HEK293 (cell line): ENCODE measurements around the gene DNASE1.

Source experiments
- BCL11B ChIP-seq: fragments of 450-650 bp; formaldehyde crosslinking; IDR thresholded peaks from 2 replicates; pipeline ENCODE4 v1.5.1; 2016; ENCODE audit warnings: low read depth, missing biosample characterization, missing genetic modification characterization
- FEZF1 ChIP-seq: fragments of 450-650 bp; formaldehyde crosslinking; IDR thresholded peaks from 2 replicates; pipeline ENCODE4 v1.5.1; 2016; ENCODE audit warnings: missing biosample characterization, missing genetic modification characterization
- GLIS1 ChIP-seq: fragments of 450-650 bp; formaldehyde crosslinking; IDR thresholded peaks from 2 replicates; pipeline ENCODE4 v1.5.1; 2016; ENCODE audit warnings: missing biosample characterization, missing genetic modification characterization
- GLIS2 ChIP-seq: fragments of 450-650 bp; formaldehyde crosslinking; IDR thresholded peaks from 2 replicates; pipeline ENCODE4 v1.5.1; 2016; ENCODE audit warnings: missing biosample characterization, missing genetic modification characterization
- IKZF3 ChIP-seq: fragments of 450-650 bp; IDR thresholded peaks from 2 replicates; pipeline ENCODE4 v1.5.0; 2018; ENCODE audit warnings: missing biosample characterization, mild to moderate bottlenecking, missing genetic modification characterization, moderate library complexity
- KLF1 ChIP-seq: fragments of 450-650 bp; formaldehyde crosslinking; IDR thresholded peaks from 2 replicates; pipeline ENCODE4 v1.5.1; 2016; ENCODE audit warnings: missing biosample characterization, missing genetic modification characterization
- KLF8 ChIP-seq: fragments of 450-650 bp; formaldehyde crosslinking; IDR thresholded peaks from 2 replicates; pipeline ENCODE4 v1.5.1; 2016; ENCODE audit warnings: missing biosample characterization, missing genetic modification characterization
- KLF9 ChIP-seq: fragments of 450-650 bp; formaldehyde crosslinking; IDR thresholded peaks from 2 replicates; pipeline ENCODE4 v1.5.1; 2016; ENCODE audit warnings: missing biosample characterization, missing genetic modification characterization, low read depth
- MZF1 ChIP-seq: fragments of 450-650 bp; formaldehyde crosslinking; IDR thresholded peaks from 2 replicates; pipeline ENCODE4 v1.5.1; 2017; ENCODE audit warnings: missing biosample characterization, missing genetic modification characterization, borderline replicate concordance
- SP3 ChIP-seq: fragments of 450-650 bp; formaldehyde crosslinking; IDR thresholded peaks from 2 replicates; pipeline ENCODE4 v1.5.1; 2016; ENCODE audit warnings: missing biosample characterization, missing genetic modification characterization
- ZEB2 ChIP-seq: fragments of 450-650 bp; formaldehyde crosslinking; IDR thresholded peaks from 2 replicates; pipeline ENCODE4 v1.5.1; 2016; ENCODE audit warnings: missing biosample characterization, missing genetic modification characterization
- ZNF132 ChIP-seq: fragments of 450-650 bp; formaldehyde crosslinking; IDR thresholded peaks from 2 replicates; pipeline ENCODE4 v1.5.1; 2017; ENCODE audit warnings: missing biosample characterization, missing genetic modification characterization, borderline replicate concordance
- ZNF16 ChIP-seq: fragments of 450-650 bp; formaldehyde crosslinking; IDR thresholded peaks from 2 replicates; pipeline ENCODE4 v1.5.1; 2016; ENCODE audit warnings: low read depth, missing biosample characterization, missing genetic modification characterization
- ZNF174 ChIP-seq: fragments of 450-650 bp; formaldehyde crosslinking; IDR thresholded peaks from 2 replicates; pipeline ENCODE4 v1.5.0; 2017; ENCODE audit warnings: missing biosample characterization, mild to moderate bottlenecking, missing genetic modification characterization
- ZNF211 ChIP-seq: fragments of 450-650 bp; formaldehyde crosslinking; IDR thresholded peaks from 2 replicates; pipeline ENCODE4 v1.5.1; 2016; ENCODE audit warnings: low read depth, missing biosample characterization, missing genetic modification characterization
- ZNF558 ChIP-seq: fragments of 450-650 bp; formaldehyde crosslinking; IDR thresholded peaks from 2 replicates; pipeline ENCODE4 v1.5.1; 2016; ENCODE audit warnings: missing biosample characterization, missing genetic modification characterization
- ZNF561 ChIP-seq: fragments of 450-650 bp; IDR thresholded peaks from 2 replicates; pipeline ENCODE4 v1.5.1; 2018; ENCODE audit warnings: missing biosample characterization, missing genetic modification characterization, borderline replicate concordance
- ZNF600 ChIP-seq: fragments of 450-650 bp; formaldehyde crosslinking; IDR thresholded peaks from 2 replicates; pipeline ENCODE4 v1.5.1; 2016; ENCODE audit warnings: missing biosample characterization, missing genetic modification characterization
- ZNF621 ChIP-seq: fragments of 450-650 bp; formaldehyde crosslinking; IDR thresholded peaks from 2 replicates; pipeline ENCODE4 v1.5.1; 2017; ENCODE audit warnings: missing biosample characterization, missing genetic modification characterization
- ZNF623 ChIP-seq: fragments of 450-650 bp; formaldehyde crosslinking; IDR thresholded peaks from 2 replicates; pipeline ENCODE4 v1.5.1; 2016; ENCODE audit warnings: missing biosample characterization, missing genetic modification characterization
- ZNF658 ChIP-seq: fragments of 450-650 bp; formaldehyde crosslinking; IDR thresholded peaks from 2 replicates; pipeline ENCODE4; 2016; ENCODE audit warnings: missing biosample characterization, missing genetic modification characterization
- ZNF768 ChIP-seq: fragments of 450-650 bp; formaldehyde crosslinking; IDR thresholded peaks from 2 replicates; pipeline ENCODE4 v1.5.1; 2018; ENCODE audit warnings: missing biosample characterization, mild to moderate bottlenecking, missing genetic modification characterization
- ZNF777 ChIP-seq: fragments of 450-650 bp; formaldehyde crosslinking; IDR thresholded peaks from 2 replicates; pipeline ENCODE4 v1.5.1; 2017; ENCODE audit warnings: missing biosample characterization, missing genetic modification characterization, borderline replicate concordance
- ZNF843 ChIP-seq: fragments of 450-650 bp; formaldehyde crosslinking; IDR thresholded peaks from 2 replicates; pipeline ENCODE4 v1.5.1; 2016; ENCODE audit warnings: missing biosample characterization, missing genetic modification characterization
- TF ChIP-seq, protein P1 (sequence below): fragments of 450-650 bp; formaldehyde crosslinking; IDR thresholded peaks from 2 replicates; pipeline ENCODE4 v1.5.1; 2016; ENCODE audit warnings: missing biosample characterization, missing genetic modification characterization
- TF ChIP-seq, protein P2 (sequence below): fragments of 450-650 bp; formaldehyde crosslinking; IDR thresholded peaks from 2 replicates; pipeline ENCODE4 v1.5.1; 2016; ENCODE audit warnings: missing biosample characterization, missing genetic modification characterization
- TF ChIP-seq, protein P3 (sequence below): fragments of 450-650 bp; formaldehyde crosslinking; optimal IDR thresholded peaks from 2 replicates; pipeline ENCODE3; 2016; ENCODE audit warnings: missing biosample characterization, mild to moderate bottlenecking, missing genetic modification characterization
- TF ChIP-seq, protein P4 (sequence below): fragments of 450-650 bp; formaldehyde crosslinking; IDR thresholded peaks from 2 replicates; pipeline ENCODE4 v1.5.0; 2017; ENCODE audit warnings: missing biosample characterization, missing genetic modification characterization, borderline replicate concordance
- TF ChIP-seq, protein P5 (sequence below): fragments of 450-650 bp; formaldehyde crosslinking; IDR thresholded peaks from 2 replicates; pipeline ENCODE4 v1.5.1; 2016; ENCODE audit warnings: missing biosample characterization, missing genetic modification characterization, low read depth
- TF ChIP-seq, protein P6 (sequence below): fragments of 450-650 bp; IDR thresholded peaks from 2 replicates; pipeline ENCODE4 v1.5.1; 2018; ENCODE audit warnings: missing biosample characterization, missing genetic modification characterization

The DNASE1 gene

DNA sequence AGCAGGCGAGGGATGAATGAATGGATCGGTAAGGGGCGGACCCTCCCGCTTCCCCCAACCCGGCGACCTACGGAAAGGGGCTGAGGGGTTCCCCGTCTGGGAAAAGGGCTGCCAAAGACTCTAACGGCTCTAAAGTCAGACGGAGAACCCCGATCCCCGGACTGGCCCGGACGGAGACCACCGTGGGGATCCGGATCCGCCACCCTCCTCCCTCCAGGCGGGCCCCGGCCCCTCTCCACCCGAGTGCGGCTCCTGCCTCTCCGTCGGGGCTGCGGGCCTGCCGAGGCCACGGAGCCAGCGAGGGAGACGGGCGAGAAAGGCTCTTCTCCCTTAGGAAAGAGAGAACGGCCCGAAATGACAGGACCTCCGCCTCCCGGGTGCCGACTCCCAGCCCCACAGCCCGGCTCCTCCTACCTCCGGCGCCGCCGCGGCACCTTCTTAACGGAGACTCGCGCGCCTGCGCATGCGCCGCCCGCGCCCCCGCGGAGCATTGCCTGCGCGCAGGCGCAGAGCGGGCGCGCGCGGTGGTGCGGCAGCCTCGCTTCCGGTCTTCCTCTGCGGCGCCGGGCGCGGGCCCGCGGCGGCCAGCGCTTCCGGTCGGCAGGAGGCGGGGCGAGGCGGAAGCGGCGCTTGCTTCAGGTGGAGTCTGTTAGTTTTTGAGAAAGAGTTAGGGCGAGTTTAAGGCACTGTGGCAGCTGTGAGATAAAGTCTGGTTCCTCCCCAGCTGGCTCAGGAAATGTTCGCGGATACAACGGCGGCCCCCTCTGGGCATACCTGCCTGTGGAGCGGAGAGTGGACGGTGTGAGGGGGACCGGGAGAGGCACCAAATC, 43.1 kb upstream of the DNASE1 start, which contains the start of gene SLX4 (continued):
- TF ChIP-seq, protein P1, sequence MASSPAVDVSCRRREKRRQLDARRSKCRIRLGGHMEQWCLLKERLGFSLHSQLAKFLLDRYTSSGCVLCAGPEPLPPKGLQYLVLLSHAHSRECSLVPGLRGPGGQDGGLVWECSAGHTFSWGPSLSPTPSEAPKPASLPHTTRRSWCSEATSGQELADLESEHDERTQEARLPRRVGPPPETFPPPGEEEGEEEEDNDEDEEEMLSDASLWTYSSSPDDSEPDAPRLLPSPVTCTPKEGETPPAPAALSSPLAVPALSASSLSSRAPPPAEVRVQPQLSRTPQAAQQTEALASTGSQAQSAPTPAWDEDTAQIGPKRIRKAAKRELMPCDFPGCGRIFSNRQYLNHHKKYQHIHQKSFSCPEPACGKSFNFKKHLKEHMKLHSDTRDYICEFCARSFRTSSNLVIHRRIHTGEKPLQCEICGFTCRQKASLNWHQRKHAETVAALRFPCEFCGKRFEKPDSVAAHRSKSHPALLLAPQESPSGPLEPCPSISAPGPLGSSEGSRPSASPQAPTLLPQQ (tag by site-specific recombination): 0 out of 2 replicates have a peak, but pooled peaks have one; percentile 26
- TF ChIP-seq GLIS2 (tag by site-specific recombination): 0 out of 2 replicates have a peak, but pooled peaks have one; percentile 20
- 0 out of 2 replicates have a peak, but pooled peaks have one; percentile 12 for TF ChIP-seq KLF1 (tag by site-specific recombination)
- 0 out of 2 replicates have a peak, but pooled peaks have one; percentile 14 for TF ChIP-seq ZNF561 (tag by site-specific recombination)
- TF ChIP-seq ZNF132 (tag by site-specific recombination): no peak
- TF ChIP-seq, protein P2, sequence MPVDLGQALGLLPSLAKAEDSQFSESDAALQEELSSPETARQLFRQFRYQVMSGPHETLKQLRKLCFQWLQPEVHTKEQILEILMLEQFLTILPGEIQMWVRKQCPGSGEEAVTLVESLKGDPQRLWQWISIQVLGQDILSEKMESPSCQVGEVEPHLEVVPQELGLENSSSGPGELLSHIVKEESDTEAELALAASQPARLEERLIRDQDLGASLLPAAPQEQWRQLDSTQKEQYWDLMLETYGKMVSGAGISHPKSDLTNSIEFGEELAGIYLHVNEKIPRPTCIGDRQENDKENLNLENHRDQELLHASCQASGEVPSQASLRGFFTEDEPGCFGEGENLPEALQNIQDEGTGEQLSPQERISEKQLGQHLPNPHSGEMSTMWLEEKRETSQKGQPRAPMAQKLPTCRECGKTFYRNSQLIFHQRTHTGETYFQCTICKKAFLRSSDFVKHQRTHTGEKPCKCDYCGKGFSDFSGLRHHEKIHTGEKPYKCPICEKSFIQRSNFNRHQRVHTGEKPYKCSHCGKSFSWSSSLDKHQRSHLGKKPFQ (tag by site-specific recombination): no peak
- TF ChIP-seq ZNF621 (tag by site-specific recombination): no peak
- peak; percentile 94 for TF ChIP-seq ZNF623 (tag by site-specific recombination)
- no peak for TF ChIP-seq ZNF600
- TF ChIP-seq ZNF843 (tag by site-specific recombination): no peak
- TF ChIP-seq ZNF211 (tag by site-specific recombination): no peak
- TF ChIP-seq IKZF3 (tag by site-specific recombination): 0 out of 2 replicates have a peak, but pooled peaks have one; percentile 6
- TF ChIP-seq, protein P3, sequence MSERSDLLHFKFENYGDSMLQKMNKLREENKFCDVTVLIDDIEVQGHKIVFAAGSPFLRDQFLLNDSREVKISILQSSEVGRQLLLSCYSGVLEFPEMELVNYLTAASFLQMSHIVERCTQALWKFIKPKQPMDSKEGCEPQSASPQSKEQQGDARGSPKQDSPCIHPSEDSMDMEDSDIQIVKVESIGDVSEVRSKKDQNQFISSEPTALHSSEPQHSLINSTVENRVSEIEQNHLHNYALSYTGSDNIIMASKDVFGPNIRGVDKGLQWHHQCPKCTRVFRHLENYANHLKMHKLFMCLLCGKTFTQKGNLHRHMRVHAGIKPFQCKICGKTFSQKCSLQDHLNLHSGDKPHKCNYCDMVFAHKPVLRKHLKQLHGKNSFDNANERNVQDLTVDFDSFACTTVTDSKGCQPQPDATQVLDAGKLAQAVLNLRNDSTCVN (tag by site-specific recombination): peak; percentile 61
- peak; percentile 65 for TF ChIP-seq KLF9 (tag by site-specific recombination)
- TF ChIP-seq ZNF16 (tag by site-specific recombination): no peak
- TF ChIP-seq ZNF658: no peak
- TF ChIP-seq ZEB2 (tag by site-specific recombination): peak; percentile 35; the same call in 1 of the 2 replicates
- TF ChIP-seq FEZF1: no peak
- TF ChIP-seq ZNF777 (tag by site-specific recombination): peak; percentile 54; the same call in 1 of the 2 replicates
- TF ChIP-seq BCL11B (tag by site-specific recombination): peak; percentile 49; the same call in 1 of the 2 replicates
- TF ChIP-seq GLIS1 (tag by site-specific recombination): peak; percentile 14; the same call in 1 of the 2 replicates
- 0 out of 2 replicates have a peak, but pooled peaks have one; percentile 29 for TF ChIP-seq SP3 (tag by site-specific recombination)
- TF ChIP-seq ZNF558 (tag by site-specific recombination): no peak
- TF ChIP-seq ZNF768 (tag by site-specific recombination): no peak
- no peak for TF ChIP-seq MZF1 (tag by site-specific recombination)
- TF ChIP-seq, protein P4, sequence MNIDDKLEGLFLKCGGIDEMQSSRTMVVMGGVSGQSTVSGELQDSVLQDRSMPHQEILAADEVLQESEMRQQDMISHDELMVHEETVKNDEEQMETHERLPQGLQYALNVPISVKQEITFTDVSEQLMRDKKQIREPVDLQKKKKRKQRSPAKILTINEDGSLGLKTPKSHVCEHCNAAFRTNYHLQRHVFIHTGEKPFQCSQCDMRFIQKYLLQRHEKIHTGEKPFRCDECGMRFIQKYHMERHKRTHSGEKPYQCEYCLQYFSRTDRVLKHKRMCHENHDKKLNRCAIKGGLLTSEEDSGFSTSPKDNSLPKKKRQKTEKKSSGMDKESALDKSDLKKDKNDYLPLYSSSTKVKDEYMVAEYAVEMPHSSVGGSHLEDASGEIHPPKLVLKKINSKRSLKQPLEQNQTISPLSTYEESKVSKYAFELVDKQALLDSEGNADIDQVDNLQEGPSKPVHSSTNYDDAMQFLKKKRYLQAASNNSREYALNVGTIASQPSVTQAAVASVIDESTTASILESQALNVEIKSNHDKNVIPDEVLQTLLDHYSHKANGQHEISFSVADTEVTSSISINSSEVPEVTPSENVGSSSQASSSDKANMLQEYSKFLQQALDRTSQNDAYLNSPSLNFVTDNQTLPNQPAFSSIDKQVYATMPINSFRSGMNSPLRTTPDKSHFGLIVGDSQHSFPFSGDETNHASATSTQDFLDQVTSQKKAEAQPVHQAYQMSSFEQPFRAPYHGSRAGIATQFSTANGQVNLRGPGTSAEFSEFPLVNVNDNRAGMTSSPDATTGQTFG (tag by site-specific recombination): no peak
- TF ChIP-seq, protein P5, sequence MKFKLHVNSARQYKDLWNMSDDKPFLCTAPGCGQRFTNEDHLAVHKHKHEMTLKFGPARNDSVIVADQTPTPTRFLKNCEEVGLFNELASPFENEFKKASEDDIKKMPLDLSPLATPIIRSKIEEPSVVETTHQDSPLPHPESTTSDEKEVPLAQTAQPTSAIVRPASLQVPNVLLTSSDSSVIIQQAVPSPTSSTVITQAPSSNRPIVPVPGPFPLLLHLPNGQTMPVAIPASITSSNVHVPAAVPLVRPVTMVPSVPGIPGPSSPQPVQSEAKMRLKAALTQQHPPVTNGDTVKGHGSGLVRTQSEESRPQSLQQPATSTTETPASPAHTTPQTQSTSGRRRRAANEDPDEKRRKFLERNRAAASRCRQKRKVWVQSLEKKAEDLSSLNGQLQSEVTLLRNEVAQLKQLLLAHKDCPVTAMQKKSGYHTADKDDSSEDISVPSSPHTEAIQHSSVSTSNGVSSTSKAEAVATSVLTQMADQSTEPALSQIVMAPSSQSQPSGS (tag by site-specific recombination): no peak
- TF ChIP-seq ZNF174 (tag by site-specific recombination): no peak
- TF ChIP-seq KLF8 (tag by site-specific recombination): peak; percentile 13; the same call in 1 of the 2 replicates
- TF ChIP-seq, protein P6, sequence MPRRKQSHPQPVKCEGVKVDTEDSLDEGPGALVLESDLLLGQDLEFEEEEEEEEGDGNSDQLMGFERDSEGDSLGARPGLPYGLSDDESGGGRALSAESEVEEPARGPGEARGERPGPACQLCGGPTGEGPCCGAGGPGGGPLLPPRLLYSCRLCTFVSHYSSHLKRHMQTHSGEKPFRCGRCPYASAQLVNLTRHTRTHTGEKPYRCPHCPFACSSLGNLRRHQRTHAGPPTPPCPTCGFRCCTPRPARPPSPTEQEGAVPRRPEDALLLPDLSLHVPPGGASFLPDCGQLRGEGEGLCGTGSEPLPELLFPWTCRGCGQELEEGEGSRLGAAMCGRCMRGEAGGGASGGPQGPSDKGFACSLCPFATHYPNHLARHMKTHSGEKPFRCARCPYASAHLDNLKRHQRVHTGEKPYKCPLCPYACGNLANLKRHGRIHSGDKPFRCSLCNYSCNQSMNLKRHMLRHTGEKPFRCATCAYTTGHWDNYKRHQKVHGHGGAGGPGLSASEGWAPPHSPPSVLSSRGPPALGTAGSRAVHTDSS: no peak
